ENCODE results near the gene GON7.
"Not testable (repeated sequence)": the region's sequence is repeated elsewhere in the genome, so short reads cannot be mapped to it uniquely, and the experiment has no call there.

GON7 gene

GRCh38 chr14:93159625-93160352, 47.1 kb downstream of the GON7 start:
- not testable (repeated sequence) for DNase-seq (ENCODE audit: extremely low read depth in 1 of 2, low read depth in 1 of 2)

DNA sequence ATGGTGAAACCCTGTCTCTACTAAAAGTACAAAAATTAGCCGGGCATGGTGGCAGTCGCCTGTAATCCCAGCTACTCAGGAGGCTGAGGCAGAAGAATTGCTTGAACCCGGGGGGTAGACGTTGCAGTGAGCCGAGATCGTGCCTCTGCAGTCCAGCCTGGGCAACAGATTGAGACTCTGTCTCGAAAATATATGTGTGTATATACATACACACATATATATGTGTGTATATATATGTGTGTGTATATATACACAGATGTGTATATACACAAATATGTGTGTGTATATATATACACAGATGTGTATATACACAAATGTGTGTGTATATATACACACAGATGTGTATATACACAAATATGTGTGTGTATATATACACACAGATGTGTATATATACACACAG, 48.5 kb downstream of the GON7 start:
- DNase-seq (ENCODE audit: extremely low read depth in 1 of 2, low read depth in 1 of 2), result not testable (repeated sequence)

DNA sequence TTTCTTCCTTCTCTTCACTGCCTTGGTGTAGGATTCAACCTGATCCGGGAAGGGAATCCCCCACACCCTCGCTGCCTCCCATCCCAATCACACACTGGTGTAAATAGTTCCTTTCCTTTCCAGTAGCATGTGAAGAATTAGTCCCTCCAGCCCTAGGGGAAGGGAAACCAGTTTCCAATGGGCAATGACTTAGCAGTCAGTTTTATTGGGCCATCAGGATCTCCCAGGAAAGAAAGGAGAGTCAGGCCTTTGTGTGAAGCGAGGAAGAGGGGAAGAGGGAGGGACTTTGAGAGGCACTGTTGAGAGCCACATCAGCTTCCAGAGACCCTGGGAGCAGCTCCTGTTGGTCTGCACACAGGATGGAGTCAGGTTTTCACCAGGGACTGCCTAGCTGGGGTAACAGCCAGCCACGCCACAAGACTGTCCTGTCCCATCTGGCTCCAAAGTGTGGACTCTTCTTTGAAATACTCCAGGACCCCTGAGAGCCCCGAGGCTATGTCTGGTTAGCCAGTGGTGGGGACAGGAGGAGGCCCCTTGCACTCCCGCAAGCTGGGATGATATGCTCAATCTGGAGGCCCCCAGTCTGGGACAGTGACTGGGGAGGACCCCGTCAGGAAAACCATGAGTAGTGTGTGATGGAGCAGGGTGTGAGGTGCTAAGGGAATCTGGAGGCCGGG, 50.0 kb downstream of the GON7 start:
- no peak for DNase-seq (ENCODE audit: extremely low read depth in 1 of 2, low read depth in 1 of 2)

DNA sequence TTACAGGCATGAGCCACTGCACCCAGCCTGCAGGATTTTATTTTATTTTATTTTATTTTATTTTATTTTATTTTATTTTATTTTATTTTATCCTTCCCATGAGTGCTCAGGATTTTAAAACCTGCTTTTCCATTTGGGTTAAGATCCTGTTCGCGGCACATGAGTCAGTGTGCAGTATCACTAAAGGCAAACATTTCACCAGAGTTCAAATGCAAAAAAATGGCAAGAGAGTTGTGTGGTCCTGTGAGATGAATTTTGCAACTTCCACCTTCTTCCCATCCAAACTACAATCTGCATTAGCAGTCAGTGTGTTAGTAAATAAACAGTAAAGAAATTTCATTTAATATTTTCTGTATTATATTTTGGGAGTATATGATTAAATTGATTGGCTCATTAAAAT, 51.2 kb downstream of the GON7 start:
- no peak for DNase-seq (ENCODE audit: extremely low read depth in 1 of 2, low read depth in 1 of 2)

- DNase-seq (ENCODE audit: extremely low read depth in 1 of 2, low read depth in 1 of 2), result no peak
Observed at GRCh38 chr14:93153121-93153520, 53.7 kb downstream of the GON7 start.

All from activated CD8-positive, alpha-beta memory T cell treated with anti-CD3 and anti-CD28 coated beads for 1 hour (primary cell).